T-helper 2 cell treated with Interferon-gamma antibody and Interleukin-4, amounts not matched to agents 5 μg/mL and 100 μg/mL, for 36 hours (primary cell): ENCODE measurements around the gene TWNK.

Experiments
- DNase-seq: peaks from one replicate; pipeline ENCODE4 v3.0.0; 2021; ENCODE audit warnings: low spot score
- H3K27ac Mint-ChIP-seq: one replicate; pipeline ENCODE4 v1.8.0; 2021; ENCODE audit warnings: mild to moderate bottlenecking, mixed read lengths
- H3K27me3 Mint-ChIP-seq: one replicate; pipeline ENCODE4 v1.8.0; 2021; ENCODE audit warnings: low read depth, mixed read lengths
- H3K36me3 Mint-ChIP-seq: one replicate; pipeline ENCODE4 v1.8.0; 2021; ENCODE audit warnings: low read depth, mixed read lengths
- H3K4me1 Mint-ChIP-seq: one replicate; pipeline ENCODE4 v1.8.0; 2021; ENCODE audit warnings: low read depth, mixed read lengths
- H3K4me3 Mint-ChIP-seq: one replicate; pipeline ENCODE4 v1.8.0; 2022; ENCODE audit warnings: mild to moderate bottlenecking, moderate library complexity, mixed read lengths
- H3K9me3 Mint-ChIP-seq: one replicate; pipeline ENCODE4 v1.8.0; 2021; ENCODE audit warnings: mixed read lengths

Gene TWNK

GRCh38 chr10:101043363-101043707 lies 56.0 kb downstream of the TWNK start:
- no peaks in the 10 kb centered on the region for H3K9me3 Mint-ChIP-seq
- H3K27me3 Mint-ChIP-seq: peaks cover 43% of the 10 kb centered on the region
- H3K36me3 Mint-ChIP-seq: peaks cover 5% of the 10 kb centered on the region
- DNase-seq: no peak
- H3K4me3 Mint-ChIP-seq: peak overlapping the region; percentile 91
- peaks cover 21% of the 10 kb centered on the region for H3K4me1 Mint-ChIP-seq
- H3K27ac Mint-ChIP-seq: no peak overlapping the region
